GM21447 (cell line): Measurements from ENCODE around the gene LXN.

Experiments
- ATAC-seq: cut with Tn5 transposase; IDR thresholded peaks from one replicate; pipeline ENCODE4 v1.9.1; 2021; ENCODE audit not compliant: unreplicated experiment

Gene LXN

GRCh38 chr3:158671821-158672214 lies 630 bp downstream of the LXN start:
- no peak for ATAC-seq

- no peak for ATAC-seq
Measured at GRCh38 chr3:158668506-158668905, 3.9 kb downstream of the LXN start.

- ATAC-seq = no peak
Measured at GRCh38 chr3:158666416-158666815, 6.0 kb downstream of the LXN start.

GRCh38 chr3:158663832-158664231 lies 8.6 kb downstream of the LXN start:
- ATAC-seq = no peak

- no peak for ATAC-seq
Measured at GRCh38 chr3:158663246-158663645, 9.2 kb downstream of the LXN start.

GRCh38 chr3:158660711-158661110 lies 11.7 kb downstream of the LXN start:
- no peak for ATAC-seq

GRCh38 chr3:158659454-158660237 lies 12.8 kb downstream of the LXN start:
- peak; percentile 88 for ATAC-seq

DNA sequence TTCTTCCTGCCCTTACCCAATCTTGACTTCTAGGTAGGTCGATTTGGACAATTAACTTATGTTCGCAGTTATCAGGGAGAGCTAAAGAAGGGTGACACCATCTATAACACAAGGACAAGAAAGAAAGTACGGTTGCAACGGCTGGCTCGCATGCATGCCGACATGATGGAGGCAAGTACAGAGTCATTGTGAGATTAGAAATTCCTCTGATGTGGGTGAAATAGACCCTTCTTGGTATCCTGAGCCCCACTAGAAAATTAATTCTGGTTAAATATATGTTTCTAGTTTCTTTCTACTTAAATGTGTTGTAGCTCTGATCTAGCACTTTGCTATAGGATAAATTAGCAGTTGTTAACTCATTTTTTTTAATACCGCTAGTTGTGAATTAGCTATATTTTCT lies 13.6 kb downstream of the LXN start:
- no peak for ATAC-seq

DNA sequence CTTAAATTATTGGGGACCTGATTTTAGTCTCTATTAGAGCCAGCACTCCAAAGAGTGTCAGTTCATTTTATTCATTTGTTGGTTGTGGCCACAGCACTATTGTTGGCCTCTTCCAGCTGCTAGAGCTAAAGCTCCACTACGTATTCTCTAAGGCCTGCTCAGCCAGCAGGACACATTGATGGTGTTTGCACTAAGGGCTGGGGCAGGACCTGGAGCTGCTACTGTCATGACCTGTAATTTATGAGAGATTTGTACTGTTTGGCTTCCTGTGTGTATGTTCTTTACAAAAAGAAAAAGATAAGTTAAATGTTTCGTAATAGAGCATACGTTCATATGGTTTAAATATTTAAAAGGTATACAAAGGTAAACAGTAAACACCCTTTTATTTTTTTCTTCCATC lies 20.0 kb downstream of the LXN start:
- ATAC-seq = no peak

DNA sequence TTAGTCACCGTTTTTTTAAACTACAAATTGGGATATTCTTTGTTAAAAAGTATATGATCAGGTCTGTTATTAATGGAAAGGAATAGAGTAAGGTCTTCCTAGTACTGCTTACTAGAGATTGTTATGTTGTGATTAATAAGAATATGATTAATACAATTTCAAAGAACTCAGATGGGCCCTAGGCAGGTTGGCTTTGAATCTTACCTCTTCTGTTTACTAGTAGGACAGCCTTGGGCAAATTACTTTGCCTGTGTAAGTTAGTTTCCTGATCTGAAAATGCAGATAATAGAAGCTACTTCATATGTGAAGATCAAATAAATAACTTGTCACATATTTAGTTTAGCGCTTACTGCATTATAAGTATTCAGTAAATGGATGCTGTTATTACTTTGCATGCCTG lies 21.3 kb downstream of the LXN start:
- ATAC-seq = no peak

- ATAC-seq = no peak
Measured at GRCh38 chr3:158649791-158650190, 22.7 kb downstream of the LXN start.

DNA sequence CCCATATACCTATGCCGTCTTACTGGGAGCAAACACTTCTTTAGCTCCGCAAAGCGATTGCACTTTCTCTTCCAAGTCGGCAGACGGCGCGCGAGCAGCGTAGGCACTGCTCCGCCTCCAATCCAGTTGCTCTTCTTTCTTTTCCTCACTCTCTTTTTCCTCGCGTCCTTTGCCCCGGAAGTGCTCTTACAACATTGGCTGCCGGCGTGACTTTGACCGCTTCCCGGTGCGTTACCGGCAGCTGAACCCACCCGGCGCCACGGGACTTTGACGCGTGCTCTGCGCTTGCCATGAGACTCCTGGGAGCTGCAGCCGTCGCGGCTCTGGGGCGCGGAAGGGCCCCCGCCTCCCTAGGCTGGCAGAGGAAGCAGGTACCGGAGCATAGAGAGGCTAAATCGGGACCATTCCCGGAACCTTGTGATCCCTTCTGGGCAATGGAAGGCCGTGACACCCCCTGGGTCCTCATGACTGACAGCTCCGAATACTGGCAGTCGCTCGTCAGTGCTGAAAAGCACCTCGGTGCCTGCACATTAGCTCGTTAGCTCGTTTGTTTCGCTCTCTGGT lies 28.0 kb downstream of the LXN start, which contains the start of gene GFM1:
Gene GFM1, plus strand, starts transcription at position 183 of the 564 bp plus-strand sequence. Its CDS starts 108 bp downstream, at position 291.
- ATAC-seq = peak; percentile 99

DNA sequence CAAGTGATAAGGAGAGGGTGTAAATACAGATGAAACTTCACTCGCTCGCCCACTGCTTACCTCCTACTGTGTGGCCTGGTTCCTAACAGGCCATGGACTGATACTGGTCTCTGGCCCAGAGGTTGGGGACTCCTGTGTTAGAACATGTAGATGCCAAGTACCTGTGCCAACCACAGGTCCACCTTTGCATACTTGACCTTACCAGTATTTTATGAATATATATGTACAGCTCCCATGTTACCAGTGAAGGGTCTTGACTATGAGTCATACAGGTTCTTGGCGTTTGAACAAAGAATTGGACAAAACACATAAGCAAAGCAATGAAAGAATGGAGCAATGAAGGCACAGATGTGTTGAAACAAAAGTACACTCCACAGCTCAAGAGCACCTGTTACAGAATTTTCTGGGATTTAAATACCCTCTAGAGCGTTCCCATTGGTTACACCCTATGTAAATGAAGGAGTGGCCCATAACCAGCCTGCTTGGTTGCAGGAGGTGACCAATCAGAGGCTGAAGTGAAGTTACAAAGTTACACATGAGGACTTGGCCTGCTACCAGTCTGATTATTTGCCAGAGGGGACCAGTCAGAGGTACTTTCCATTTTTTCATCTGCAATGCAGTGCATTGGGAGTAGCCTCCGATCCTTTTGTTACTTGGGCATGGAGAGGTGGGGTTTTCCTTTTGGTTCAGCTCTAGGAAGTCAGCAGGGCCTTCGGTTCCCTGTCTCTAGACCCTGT lies 29.8 kb downstream of the LXN start:
- no peak for ATAC-seq

DNA sequence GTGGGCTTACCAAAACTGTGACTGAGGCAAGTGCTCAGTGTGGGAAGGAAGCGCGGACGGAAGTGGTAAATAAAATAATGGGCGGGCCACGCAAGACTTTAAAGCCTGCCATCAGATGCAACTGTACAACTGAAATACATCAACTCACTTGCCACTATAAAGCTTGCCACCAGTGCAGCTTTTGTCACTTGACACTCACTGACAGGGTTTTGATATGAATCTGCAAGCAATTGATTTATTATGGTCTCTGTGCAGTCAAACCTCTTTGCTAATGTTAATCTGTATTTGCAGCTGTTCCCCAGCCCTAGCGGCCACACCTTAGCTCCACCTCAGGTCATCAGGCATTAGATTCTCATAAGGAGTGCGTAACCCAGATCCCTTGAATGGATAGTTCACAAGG lies 30.4 kb downstream of the LXN start:
- ATAC-seq = no peak

DNA sequence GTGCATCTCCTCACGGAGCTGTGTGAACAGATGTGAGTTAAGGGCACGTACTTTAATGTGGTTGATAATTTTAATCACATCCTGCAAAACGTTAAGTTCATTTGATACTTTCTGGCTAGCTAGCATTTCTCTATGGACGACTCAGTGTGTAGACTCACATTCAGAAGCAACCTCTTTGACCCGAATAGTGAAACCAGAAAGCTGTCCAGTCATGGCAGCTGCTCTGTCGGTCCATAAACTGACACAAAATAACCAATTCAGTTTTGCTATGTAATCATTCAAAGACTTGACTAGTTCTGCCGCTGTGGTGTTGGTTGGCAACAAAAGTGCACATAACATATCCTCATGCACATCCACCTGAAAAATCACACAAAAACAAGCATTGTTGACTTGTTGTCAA lies 31.8 kb downstream of the LXN start:
- ATAC-seq = no peak

GRCh38 chr3:158631981-158632380 lies 40.5 kb downstream of the LXN start:
- ATAC-seq = no peak

- ATAC-seq = no peak
Measured at GRCh38 chr3:158625881-158626280, 46.6 kb downstream of the LXN start.

DNA sequence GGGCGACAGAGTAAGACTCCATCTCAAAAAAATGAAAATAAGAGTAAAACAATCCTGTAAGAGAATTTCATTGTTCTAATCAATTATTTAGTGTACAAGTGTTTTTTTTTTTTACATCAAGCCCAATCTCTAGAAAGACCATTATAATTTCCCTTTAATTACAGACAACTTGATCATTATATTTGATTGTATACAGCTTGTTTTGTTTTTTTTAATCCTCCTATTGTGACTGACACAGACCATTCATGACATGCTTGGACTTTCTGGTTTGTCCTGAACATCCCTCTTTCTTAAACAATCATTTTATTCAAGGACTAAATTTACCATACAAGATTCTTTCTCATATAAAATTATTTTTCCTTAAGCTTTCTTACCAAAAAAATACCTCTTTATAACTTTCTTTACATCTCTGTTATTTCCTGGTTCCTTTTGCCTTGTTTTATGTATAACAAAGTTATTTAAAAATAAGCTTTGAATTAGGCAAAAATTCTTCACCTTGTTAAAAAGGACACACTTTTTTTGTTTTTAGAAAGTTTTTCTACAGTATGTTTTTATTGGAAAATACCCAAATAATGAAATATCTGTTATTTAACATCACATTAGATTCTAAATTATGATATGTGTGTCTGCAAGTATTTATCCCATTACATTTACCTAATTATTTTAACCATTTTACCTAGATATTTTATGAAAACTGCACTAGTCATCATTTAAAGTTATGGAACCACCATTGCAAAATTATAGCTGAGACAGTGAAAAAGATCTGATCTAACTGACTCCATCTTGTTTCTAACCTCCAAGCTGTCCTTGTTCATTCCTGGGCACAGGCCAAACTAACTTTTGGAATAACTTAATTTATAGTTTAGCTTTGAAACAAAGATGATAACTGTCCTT lies 54.2 kb downstream of the LXN start:
- ATAC-seq = no peak
